Measurements from ENCODE around the gene GJA10. TPM values are rescaled to one million over a fixed set of nuclear protein-coding genes. Genes with fewer than 3 reads are reported as not detected.

GJA10 gene
- total RNA-seq, 2 donors from 2014 or later, result not detected

- Histone ChIP-seq H3K4me3 (no peak overlapping the region), H3K9me3 (no peaks in the 10 kb centered on the region), H3K36me3 (peaks cover 46% of the 10 kb centered on the region), H3K4me1 (ENCODE audit: control insufficient read depth in 1 of 2, low read depth in 2 of 2) (no peaks in the 10 kb centered on the region), H3K27me3 (replicated peaks; ENCODE audit: insufficient read depth) (no peaks in the 10 kb centered on the region), H3K27ac (no peak overlapping the region)
- DNase-seq (ENCODE audit: low spot score), result no peak
- no peak for TF ChIP-seq CTCF (IDR thresholded peaks at IDR 0.05)
- ATAC-seq (ENCODE audit: insufficient number of reproducible peaks, low FRiP score, low read depth), result no peak
These were observed 31.6 kb upstream of the GJA10 start for GRCh38 chr6:89862698-89863097.

DNA sequence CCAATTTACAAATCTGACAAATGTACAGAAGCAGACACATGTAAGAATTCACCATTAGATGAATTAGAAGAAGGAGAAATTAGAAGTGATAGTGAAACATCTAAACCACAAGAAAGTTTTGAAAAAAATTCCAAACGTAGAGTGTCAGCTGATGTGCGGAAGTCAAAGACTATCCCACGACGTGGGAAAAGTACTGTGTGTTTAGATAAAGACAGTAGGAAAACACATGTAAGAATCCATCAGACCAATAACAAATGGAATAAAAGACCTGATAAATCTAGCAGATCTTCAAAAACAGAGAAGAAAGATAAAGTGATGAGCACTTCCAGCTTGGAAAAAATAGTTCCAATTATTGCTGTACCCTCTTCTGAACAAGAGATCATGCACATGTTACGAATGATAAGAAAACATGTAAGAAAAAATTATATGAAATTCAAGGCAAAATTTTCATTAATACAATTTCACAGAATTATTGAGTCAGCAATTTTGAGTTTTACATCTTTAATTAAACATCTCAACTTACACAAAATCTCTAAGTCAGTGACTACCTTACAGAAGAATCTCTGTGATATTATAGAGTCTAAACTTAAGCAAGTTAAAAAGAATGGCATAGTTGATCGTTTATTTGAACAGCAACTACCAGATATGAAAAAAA is 28.1 kb upstream of the GJA10 start:
- peaks cover 35% of the 10 kb centered on the region for H3K36me3 ChIP-seq
- no peak overlapping the region for H3K4me3 ChIP-seq
- no peaks in the 10 kb centered on the region for H3K27me3 ChIP-seq (replicated peaks; ENCODE audit: insufficient read depth)
- no peak overlapping the region for H3K27ac ChIP-seq
- no peaks in the 10 kb centered on the region for H3K4me1 ChIP-seq (ENCODE audit: control insufficient read depth in 1 of 2, low read depth in 2 of 2)
- no peak for ATAC-seq (ENCODE audit: insufficient number of reproducible peaks, low FRiP score, low read depth)
- H3K9me3 ChIP-seq, result no peaks in the 10 kb centered on the region
- TF ChIP-seq CTCF (IDR thresholded peaks at IDR 0.05), result no peak
- no peak for DNase-seq (ENCODE audit: low spot score)

DNA sequence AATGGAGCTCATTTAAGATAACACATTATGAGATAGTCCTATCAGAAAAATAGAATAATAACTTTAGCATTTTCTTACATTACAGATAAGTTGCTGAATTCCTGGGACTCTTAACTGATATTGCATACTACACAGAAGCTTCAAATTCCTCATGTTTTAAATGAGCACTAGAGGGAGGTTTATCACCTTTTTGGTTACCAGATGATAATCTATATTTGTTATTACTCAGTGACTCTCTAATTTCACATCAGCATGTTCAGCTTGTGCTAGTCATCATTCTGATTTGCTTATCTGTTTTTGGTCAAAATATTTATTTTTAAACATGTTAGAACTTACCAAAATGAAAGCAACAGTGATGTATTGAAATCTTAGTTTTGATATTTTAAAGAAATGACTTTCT is 20.5 kb upstream of the GJA10 start:
- H3K27me3 ChIP-seq (replicated peaks; ENCODE audit: insufficient read depth), result no peaks in the 10 kb centered on the region
- H3K9me3 ChIP-seq, result no peaks in the 10 kb centered on the region
- no peak overlapping the region for H3K27ac ChIP-seq
- H3K4me3 ChIP-seq, result no peak overlapping the region
- H3K36me3 ChIP-seq, result peaks cover 13% of the 10 kb centered on the region
- DNase-seq (ENCODE audit: low spot score), result no peak
- no peak for TF ChIP-seq CTCF (IDR thresholded peaks at IDR 0.05)
- no peak for ATAC-seq (ENCODE audit: insufficient number of reproducible peaks, low FRiP score, low read depth)
- H3K4me1 ChIP-seq (ENCODE audit: control insufficient read depth in 1 of 2, low read depth in 2 of 2), result no peaks in the 10 kb centered on the region

DNA sequence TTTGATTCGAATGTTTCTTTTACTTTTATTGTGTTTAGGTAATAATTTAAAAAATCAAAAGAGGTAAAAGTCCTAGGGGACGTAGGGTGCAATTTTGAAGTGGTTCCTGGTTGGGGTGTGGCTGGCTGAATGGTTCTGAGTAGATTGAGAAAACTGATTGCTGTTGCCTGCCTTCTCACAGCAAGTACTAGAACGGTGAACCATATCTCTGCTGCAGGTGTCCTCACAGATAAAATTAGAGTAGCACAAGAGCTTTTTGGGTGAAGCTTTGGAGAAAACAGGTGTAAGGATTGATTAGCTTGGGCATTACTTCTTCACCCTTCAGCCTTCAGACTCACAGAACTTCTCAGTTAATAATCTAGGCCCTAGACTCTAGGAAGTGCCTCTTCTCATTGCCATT is 19.8 kb upstream of the GJA10 start:
- H3K36me3 ChIP-seq, result peaks cover 13% of the 10 kb centered on the region
- no peak for DNase-seq (ENCODE audit: low spot score)
- no peak for ATAC-seq (ENCODE audit: insufficient number of reproducible peaks, low FRiP score, low read depth)
- no peak overlapping the region for H3K4me3 ChIP-seq
- H3K27ac ChIP-seq, result no peak overlapping the region
- H3K9me3 ChIP-seq, result no peaks in the 10 kb centered on the region
- no peak for TF ChIP-seq CTCF (IDR thresholded peaks at IDR 0.05)
- H3K27me3 ChIP-seq (replicated peaks; ENCODE audit: insufficient read depth), result no peaks in the 10 kb centered on the region
- no peaks in the 10 kb centered on the region for H3K4me1 ChIP-seq (ENCODE audit: control insufficient read depth in 1 of 2, low read depth in 2 of 2)

- ATAC-seq (ENCODE audit: insufficient number of reproducible peaks, low FRiP score, low read depth) (no peak), DNase-seq (ENCODE audit: low spot score) (no peak)
- no peak for TF ChIP-seq CTCF (IDR thresholded peaks at IDR 0.05)
- H3K27me3 ChIP-seq (replicated peaks; ENCODE audit: insufficient read depth), result no peaks in the 10 kb centered on the region
- no peak overlapping the region for H3K27ac ChIP-seq
- no peaks in the 10 kb centered on the region for H3K9me3 ChIP-seq
- H3K36me3 ChIP-seq, result no peaks in the 10 kb centered on the region
- no peaks in the 10 kb centered on the region for H3K4me1 ChIP-seq (ENCODE audit: control insufficient read depth in 1 of 2, low read depth in 2 of 2)
- H3K4me3 ChIP-seq, result no peak overlapping the region
These were observed 7.7 kb upstream of the GJA10 start for GRCh38 chr6:89886378-89887120.
